IPS DF 4.7 (cell line): ENCODE measurements around the gene EEF2.
"Not testable (repeated sequence)": the region's sequence is repeated elsewhere in the genome, so short reads cannot be mapped to it uniquely, and the experiment has no call there.

Source experiments
- DNase-seq: peaks from one replicate; pipeline ENCODE4 v3.0.0-alpha.2; 2013; ENCODE audit warnings: low spot score; ENCODE audit errors: extremely low read depth

The EEF2 gene

GRCh38 chr19:3949997-3950859 is 35.0 kb downstream of the EEF2 start:
- DNase-seq: no peak

- no peak for DNase-seq
These were observed 36.0 kb downstream of the EEF2 start for GRCh38 chr19:3949294-3949693.

- DNase-seq: not testable (repeated sequence)
These were observed 37.8 kb downstream of the EEF2 start for GRCh38 chr19:3947316-3947933.

GRCh38 chr19:3945838-3946237 is 39.4 kb downstream of the EEF2 start:
- no peak for DNase-seq

DNA sequence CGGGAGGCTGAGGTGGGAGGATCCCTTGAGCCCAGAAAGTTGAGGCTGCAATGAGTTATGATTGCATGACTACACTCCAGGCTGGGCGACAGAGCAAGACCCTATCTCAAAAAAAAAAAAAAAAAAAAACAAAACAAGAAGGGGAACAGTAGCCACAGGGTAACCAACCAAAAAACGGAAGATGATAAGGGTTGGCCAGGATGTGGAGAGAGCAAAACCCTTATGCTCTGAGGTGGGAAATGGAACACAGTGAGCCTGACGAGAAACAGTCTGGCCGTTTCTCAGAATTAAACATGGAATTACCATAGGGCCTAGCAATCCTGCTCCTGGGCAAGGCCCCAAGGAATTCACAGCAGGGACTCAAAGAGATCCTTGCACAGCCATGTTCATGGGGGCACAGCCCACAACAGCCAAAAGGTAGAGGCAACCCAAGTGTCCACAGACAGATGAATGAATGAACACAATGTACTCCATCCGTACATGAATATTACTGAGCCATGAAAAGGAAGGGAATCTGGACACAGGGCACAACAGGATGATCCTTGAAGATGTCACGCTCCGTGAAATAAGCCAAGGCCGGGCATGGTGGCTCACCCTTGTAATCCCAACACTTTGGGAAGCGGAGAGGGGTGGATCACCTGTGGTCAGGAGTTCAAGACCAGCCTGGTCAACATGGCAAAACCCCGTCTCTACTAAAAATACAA is 41.1 kb downstream of the EEF2 start:
- DNase-seq: no peak

- no peak for DNase-seq
These were observed 42.4 kb downstream of the EEF2 start for GRCh38 chr19:3942790-3943409.

- not testable (repeated sequence) for DNase-seq
These were observed 46.8 kb downstream of the EEF2 start for GRCh38 chr19:3938300-3938950.

DNA sequence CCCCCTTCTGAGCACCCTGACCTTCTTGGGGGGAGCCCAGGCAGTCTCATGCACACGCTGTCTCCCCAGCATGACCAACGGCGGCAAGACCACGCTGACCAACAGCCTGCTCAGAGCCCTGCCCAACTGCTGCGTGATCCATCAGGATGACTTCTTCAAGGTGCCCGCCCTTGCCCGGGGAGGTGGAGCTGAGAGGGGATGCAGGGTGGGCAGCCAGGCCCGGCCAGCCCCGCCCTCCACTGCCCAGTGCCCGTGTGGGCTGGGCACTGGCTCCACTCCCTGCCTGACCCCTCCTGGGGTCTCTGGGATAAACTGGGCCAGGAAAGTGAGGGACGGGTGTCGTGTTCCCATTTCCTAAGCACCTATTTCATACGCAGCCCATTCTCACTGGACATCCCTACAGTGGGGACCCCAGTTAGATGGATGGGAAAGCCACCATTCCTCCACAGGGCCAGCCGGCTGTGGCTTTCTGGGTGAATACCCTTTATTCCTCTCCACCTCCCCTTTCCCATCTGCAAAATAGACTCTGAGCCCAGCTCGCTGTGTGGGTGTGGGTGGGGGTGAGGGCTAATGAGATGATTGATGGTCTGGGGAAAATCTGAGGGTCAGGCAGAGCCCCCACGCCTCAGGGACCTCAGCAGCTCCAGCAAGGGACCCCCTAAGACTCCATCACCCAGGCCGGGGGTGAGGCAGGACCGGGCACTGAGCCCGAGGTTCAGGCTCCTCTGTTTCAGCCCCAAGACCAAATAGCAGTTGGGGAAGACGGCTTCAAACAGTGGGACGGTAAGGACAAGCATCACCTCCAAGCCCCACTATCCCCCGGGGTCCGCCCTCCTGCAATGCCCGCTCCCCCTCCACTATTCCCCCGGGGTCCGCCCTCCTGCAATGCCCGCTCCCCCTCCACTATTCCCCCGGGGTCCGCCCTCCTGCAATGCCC is 48.5 kb downstream of the EEF2 start:
- no peak for DNase-seq

DNA sequence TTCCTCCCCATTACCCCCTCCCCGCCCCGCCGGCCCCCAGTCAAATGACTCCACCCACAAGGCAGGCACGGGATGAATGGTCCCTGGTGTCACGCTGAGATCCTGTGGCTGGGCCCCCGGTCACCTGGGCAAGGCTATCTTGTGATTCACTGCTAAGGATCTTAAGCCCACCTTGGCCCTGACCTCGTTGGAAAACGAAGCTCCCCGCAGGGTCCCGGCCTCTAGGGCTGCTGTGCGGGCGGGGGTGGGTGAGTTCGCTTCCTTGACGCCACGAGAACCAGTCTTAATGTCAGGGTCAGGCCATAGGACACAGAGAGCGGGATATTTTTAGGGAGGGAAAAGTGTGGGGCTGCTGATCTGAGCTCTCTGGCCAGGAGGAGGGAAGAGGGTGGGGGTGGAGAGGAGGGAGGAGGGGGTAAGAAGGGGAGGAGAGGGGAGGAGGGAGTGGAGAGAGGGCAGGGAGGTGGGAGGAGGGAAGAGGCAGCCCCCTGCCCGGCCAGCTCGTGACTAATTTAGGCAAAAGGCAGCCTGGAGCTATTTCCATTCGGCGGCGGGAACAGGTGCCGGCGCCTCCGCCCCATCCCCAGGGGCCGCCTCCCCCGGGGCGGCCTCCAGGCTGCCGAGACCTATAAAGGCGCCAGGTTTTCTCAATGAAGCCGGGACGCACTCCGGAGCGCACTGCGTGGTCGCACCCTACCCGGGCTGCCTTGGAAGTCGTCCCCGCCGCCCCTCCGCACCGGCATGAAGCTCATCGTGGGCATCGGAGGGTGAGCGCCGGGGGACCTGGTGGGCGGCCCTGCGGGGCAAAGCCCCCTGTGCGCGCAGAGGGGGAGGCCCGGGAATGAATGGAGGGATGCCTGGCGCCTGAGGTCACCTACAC is 52.1 kb downstream of the EEF2 start, which contains the start of gene NMRK2:
NMRK2 (plus strand) TSS at position 139 of the 880 bp plus-strand sequence; CDS start at position 742, 603 bp downstream.
- DNase-seq: peak; percentile 64

- no peak for DNase-seq
These were observed 54.2 kb downstream of the EEF2 start for GRCh38 chr19:3931041-3931440.
